GM15510 (cell line): ENCODE data around the gene CNOT1.

Experiments used
- POLR2A ChIP-seq: IDR thresholded peaks from 3 replicates; pipeline ENCODE4 v1.6.1; 2011; ENCODE audit warnings: borderline replicate concordance; ENCODE audit not compliant: insufficient read length; ENCODE audit errors: extremely low read depth

CNOT1 gene

DNA sequence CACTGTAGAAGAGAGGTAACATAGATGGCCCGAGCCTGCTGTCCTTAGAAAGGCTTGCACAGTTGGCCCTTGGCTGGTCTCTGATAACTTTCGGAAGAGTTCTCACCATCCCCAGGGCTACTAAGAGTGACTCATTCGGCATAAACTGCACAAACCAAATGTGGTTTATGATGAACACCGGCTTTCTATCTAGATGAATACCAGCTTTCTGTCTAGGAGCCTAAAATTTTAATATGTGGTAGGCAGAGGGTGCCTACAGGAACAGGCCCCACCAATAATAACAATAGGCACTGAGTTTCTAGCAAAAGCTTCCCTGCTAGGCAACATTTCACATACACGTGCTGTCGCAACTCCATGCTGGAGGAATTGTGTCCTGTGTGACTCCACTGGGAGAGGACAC, 15.4 kb downstream of the CNOT1 start:
- TF ChIP-seq POLR2A = no peak

DNA sequence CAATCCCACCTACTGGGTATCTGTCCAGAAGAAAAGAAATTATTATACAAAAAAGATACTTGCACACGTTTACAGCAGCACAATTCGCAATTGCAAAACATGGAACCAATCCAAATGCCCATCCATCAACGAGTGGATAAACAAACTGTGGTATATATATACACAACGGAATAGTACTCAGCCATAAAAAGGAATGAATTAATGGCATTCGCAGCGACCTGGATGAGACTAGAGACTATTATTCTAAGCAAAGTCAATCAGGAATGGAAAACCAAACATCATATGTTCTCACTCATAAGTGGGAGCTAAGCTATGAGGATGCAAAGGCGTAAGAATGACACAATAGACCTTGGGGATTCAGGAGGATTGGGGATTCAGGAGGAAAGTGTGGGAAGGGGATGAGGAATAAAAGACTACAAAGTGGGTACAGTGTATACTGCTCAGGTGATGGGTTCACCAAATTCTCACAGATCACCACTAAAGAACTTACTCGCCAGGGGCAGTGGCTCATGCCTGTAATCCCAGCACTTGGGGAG, 21.0 kb downstream of the CNOT1 start:
- TF ChIP-seq POLR2A = no peak

DNA sequence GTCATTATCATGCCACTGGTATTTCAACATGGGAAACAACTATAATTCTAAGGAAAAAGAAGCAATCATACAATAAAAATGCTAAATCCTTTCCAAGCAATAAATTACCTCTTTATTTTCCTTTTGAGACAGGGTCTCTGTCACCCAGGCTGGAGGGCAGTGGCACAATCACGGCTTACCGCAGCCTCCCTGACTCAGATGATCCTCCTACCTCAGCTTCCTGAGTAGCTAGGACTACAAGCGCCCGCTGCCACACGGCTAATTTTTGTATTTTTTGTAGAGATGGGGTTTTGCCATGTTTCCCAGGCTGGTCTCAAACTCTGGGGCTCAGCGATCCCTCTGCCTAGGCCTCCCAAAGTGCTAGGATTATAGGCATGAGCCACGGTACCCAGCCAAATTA, 24.1 kb downstream of the CNOT1 start:
- no peak for TF ChIP-seq POLR2A

DNA sequence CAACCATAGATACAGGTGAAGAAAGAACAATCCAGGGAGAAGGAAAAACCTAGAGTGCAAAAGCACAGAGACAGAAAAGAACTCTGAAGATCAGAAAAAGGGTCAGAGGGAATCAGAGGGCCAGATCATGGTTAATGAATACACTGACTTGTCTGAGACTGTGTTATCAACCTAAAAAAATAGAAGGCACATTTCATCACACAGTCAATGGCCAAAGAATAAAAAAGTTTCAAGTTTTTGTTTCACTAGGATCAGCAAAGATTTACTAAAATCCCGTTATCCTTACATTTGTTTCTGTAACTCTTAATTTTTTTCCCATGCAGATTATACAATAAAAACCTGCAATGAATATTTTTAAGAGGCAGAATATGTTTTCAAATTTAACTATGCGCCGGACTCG, 38.5 kb downstream of the CNOT1 start:
- TF ChIP-seq POLR2A = no peak

DNA sequence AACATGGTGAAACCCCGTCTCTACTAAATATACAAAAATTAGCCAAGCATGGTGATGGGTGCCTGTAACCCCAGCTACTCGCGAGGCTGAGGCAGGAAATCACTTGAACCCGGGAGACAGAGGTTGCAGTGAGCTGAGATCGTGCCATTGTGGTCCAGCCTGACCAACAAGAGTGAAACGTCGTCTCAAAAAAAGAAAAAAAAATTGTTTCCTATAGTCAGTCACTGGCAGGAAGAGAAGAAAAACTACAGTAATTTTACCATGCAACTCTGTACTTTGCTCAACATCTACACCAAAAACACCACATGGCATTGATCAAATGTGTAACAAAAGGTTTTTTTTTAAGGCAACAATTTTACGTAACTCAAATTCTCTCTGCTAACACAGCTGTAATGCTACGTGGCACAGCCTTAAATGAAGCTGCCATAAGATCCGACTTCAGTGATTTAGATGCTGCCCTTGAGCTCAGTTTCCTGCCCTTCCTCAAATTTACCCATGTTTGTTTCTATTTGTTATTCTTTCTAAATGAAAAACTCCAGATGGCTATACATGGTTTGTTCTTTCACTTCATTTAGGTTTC, 40.2 kb downstream of the CNOT1 start:
- TF ChIP-seq POLR2A = no peak

DNA sequence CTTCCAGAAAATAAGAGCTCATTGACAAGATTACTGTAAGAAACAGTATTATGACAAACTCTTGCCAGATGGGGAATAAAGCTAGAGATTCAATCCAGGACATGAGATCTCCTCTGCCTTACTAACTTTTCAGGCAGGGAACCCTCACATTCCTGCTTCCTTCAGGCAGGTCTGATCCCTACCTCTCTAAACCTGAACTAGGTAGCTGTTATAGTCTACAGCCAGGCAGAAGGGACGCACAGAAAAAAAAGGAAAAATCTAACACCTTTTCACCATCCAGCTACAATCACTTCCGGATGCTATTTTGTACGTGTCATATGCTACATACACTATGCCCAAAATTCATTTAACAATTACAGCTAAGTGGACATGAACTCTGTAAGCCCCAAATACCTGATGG, 41.2 kb downstream of the CNOT1 start:
- TF ChIP-seq POLR2A = no peak

DNA sequence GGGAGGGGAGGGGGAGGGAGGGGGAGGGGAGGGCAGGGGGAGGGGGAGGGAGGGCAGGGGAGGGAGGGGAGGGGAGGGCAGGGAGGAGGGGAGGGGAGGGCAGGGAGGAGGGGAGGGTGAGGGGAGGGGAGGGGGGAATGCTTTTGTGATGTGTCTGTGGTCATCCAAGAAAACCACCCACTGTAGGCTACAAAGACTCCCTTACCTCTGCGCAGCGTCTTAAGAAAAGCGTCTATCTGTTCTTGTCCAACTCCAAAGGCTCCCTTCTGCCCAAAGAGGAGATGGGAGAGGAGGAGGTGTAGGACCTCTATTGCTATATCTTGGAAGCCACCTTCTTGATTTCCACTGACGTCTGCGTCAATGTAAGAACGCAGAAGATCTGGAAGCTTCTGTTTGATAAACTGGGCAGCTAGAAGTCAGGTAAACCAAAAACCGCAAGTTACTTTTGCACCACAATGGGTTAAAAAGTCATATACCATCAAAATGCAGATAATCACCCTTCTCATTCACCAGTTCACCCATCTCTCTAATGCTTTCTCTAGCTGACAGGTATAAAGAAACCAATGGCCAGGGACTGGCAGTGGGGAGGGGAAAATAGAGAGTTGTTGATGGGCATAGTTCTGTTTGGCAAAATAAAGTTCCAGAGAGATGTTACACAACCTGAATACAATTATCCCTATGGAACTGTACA, 43.1 kb downstream of the CNOT1 start:
- no peak for TF ChIP-seq POLR2A

DNA sequence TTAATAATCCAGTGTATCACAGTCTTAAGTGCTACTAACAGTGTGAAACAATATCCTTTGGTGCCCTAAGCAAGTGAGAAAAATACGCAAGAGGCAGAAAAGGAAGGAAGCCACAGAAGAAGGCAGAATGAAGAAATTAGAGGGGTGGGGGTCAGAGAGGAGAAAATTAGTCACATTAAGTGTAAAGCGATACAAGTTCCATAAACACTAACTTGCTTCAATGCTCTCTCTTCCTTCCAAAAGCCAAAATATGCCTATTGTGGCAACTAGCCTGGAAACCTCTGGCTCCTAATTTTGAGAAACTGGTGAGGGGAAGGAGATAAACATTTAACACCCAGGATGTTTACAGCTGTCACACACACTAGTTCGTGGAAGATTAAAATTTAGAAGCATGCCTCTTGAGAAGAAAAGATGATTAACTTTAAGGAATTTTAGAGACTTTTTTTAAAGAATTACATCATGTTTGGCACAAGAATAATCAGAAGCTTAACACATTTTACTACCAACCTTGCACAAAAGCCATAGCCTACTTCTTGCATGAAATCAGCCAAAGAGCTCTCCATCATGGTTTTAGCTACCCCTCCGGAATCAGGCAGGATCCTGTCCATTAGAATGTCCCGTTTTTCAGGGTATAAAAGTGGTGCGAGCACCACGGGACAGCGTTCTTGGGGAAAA, 44.7 kb downstream of the CNOT1 start:
- TF ChIP-seq POLR2A = no peak

DNA sequence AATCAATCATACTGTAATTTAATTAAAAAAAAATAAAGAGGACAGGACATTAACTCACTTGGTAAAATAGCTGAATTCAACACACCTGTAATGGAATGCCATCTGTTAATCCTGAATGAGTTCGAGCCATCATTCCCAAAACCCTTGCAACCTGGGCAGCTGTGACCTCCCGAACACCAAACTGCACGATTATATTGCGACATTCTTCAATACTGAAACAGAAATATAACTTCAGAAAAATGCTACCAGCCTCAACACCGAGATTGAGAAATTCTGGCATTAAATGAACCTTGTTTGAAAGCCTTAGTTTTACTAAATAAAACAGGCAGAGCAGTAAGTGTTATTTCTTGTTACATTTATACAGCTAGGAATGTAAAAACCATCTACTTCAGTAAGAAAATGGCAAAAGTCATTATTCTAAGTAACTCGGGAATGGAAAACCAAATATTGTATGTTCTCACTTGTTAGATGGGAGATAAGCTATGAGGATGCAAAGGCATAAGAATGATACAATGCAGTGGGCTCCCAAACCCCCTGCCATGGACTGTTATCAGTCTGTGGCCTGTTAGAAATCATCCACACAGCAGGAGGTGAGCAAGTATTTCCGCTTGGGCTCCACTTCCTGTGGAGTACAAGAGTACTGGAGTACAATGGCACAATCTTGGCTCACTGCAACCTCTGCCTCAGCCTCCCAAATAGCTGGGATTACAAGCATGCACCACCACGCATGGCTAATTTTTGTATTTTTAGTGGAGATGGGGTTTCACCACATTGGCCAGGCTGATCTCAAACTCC, 46.5 kb downstream of the CNOT1 start:
- no peak for TF ChIP-seq POLR2A

DNA sequence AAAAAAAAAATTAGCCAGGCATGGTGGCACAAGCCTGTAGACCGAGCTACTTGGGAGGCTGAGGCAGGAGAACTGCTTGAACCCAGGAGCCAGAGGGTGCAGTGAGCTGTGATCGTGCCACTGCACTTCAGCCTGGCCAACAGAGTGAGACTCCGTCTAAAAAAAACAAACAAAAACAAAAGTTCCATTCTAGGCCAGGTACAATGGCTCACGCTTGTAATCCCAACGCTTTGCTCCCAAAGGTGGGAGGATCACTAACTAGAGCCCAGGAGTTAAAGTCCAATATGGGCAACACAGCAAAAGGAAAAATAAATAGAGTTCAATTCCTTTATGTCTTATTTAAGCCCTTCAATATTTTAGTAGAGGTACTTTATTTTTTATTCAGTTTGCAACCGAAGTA, 47.5 kb downstream of the CNOT1 start:
- no peak for TF ChIP-seq POLR2A

DNA sequence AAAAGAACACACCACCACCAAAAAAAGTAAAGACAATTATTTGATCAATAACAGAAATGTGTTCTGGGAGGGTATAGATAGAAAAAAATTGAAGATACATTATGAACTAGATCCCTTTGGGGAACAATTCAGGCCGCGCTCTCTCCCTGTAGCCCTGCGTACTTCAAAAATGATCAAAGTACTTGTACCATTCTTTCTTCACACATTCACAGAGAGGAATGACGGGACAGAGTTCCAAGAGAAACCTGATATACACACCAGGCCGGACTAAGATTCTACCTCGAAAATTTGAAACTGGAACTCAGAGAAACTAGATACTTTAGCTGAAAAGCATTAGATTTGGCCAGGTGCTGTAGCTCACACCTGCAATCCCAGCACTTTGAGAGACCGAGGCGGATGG, 50.0 kb downstream of the CNOT1 start:
- TF ChIP-seq POLR2A = no peak

DNA sequence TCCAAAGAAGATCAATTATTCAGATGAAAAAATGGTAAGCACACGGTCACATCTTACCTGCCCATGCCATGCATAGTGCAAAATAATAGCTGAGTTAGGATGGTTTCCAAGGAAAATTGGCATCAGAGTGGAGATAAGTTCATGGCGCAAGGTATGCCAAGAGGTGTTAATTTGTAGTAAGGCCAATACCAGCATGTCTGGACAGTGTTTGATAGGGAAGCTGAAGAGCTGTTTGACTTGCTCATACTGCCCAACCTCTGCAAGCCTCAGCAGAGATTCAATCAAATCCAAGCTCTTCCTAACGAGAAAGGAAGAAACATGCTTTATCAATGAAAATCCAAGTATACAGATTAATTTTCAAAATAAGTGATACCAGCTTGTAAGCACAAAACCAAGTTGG, 51.0 kb downstream of the CNOT1 start:
- no peak for TF ChIP-seq POLR2A

DNA sequence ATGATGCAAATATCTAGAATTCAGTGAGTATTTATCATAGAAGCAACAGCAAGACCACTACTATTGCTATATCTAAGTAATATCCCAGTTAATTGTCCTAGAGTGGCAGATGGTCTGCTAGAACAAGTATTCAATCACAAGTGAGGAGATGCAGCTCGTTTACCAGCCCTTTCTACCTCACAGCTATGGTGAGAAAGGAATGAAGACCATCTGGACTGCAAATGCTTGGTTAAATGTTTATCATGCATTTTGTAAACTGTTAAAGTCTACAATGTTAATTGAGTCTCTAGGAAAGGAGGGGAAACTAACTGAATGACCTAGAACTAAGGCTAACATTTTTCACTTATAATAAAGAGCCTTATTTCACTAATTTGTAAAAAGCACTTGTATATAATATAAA, 52.5 kb downstream of the CNOT1 start:
- no peak for TF ChIP-seq POLR2A

DNA sequence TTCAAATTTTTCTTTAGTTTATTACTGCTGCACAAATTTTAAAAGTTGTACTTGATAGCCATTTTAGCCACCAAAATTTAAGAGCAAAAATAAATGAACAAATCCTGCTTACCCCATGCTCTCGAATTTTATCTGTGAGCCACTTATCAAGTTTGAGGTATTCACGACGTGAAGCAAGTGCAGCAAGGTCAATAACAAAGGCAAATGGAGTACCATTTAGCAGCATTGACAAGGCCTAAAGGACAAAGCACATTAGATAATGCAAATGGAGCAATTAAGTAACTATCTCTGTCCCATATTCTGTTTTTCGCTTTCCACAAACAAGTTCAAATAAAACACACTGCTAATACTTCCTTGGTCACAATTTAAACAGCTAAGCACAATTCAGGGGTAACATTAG, 54.7 kb downstream of the CNOT1 start:
- TF ChIP-seq POLR2A = no peak

DNA sequence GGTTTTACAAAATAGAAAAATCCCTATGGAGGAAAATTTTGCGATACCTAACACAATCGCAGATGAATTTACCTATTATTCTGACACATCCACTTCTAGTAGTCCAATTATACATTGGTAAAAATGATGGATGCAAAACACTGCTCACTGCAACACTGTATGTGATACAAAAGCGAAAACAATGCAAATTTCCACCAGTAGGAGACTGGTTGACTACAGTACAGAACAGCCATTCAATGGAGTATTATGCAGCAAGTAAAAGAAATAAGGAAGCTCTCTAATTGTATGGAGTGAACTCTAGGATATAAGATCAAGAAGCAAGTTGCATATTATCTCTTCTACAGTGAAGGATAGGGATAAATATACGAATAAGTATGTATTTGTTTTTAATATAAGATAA, 65.9 kb downstream of the CNOT1 start:
- TF ChIP-seq POLR2A = no peak

DNA sequence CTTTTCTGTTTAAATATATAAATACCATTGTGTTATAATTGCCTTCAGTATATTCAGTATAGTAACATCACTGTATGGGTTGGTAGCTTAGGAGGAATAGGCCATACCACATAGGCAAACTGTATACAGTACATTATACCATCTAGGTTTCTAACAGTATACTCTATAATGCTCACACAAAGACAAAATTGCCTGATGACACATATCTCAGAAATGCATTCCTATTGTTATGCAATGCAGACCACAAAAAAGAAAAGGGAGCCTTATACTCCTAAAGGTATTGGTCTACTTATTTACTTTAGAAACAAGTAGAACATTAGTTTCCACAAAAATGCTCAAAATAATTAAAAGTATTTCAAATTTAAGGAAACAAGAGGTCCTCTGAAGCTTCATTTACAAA, 66.4 kb downstream of the CNOT1 start:
- TF ChIP-seq POLR2A = no peak

DNA sequence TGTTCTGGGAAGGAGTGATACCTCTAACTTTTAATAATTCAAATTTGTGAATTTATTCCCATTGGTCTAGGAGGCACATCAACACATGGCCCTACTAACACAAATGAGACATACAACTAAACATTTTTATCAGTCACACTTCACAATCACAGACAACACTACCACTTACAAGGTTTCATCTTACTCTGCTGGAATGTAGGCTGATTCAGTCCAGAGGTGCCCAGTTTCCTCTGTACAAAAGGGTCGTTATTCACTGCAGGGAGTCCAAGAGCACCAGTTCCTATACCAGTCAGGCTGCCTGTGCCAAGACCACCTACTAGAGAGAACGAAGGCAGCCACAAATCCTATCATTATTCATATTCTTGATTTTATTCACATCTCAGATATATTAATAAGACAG, 72.9 kb downstream of the CNOT1 start:
- TF ChIP-seq POLR2A = no peak
